ENCODE measurements around the gene CLTCL1. TPM values are rescaled to one million over a fixed set of nuclear protein-coding genes. Genes with fewer than 3 reads are reported as not detected.

The CLTCL1 gene
- total and polyA plus RNA-seq, 9 of the 15 experiments (the other 6 are each of a cell fraction or from before 2014, with no cell fraction given) = 1.1 to 11.7 (median 5.0) TPM

- in situ Hi-C loops (cut with MboI) (no loop called here), intact Hi-C loops (cut with micrococcal nuclease) (no loop called here)
- ChIA-PET CTCF (ENCODE audit: low intra/inter-chr PET ratio) (interaction anchor here (0.6 kb wide), 1 partner anchor 12 kb away, joined by 3 read pairs; no protein-coding TSS in a partner anchor), POLR2A (interaction anchor here (1.0 to 2.5 kb wide), 3 partner anchors 13 to 30 kb away, joined by 3 to 12 read pairs (median 7); no protein-coding TSS in a partner anchor)
- no peak overlapping the region for H3K4me3 ChIP-seq
- no peaks in the 10 kb centered on the region for H4K20me1 ChIP-seq (replicated peaks; ENCODE audit: control insufficient read depth, insufficient read depth, low read length)
- no peak for FAIRE-seq
- ATAC-seq = no peak
- DNase-seq (ENCODE audit: extremely low read depth in 1 of 4, low spot score in 3 of 4) = no peak
- peaks cover 31 to 37% of the 10 kb centered on the region in 2 experiments for H3K27me3 ChIP-seq (ENCODE audit: control insufficient read depth in 2 of 2, insufficient read depth in 2 of 2, low read length in 2 of 2)
- TF ChIP-seq NR2C2 (CRISPR knock-in tag; IDR thresholded peaks at IDR 0.05) (no peak), NR2C2 (tag; IDR thresholded peaks at IDR 0.05) (no peak), TCF3 (CRISPR knock-in tag; IDR thresholded peaks at IDR 0.05) (no peak), HDAC6 (IDR thresholded peaks at IDR 0.05; ENCODE audit: low read depth, low read length) (no peak), MYC (IDR thresholded peaks at IDR 0.05; ENCODE audit: low read depth, low read length) (no peak), MYC (CRISPR knock-in tag; IDR thresholded peaks at IDR 0.05; ENCODE audit: borderline replicate concordance, low read depth) (0 out of 2 replicates have a peak, but pooled peaks have one; percentile 17)
- TF ChIP-seq, protein P1, sequence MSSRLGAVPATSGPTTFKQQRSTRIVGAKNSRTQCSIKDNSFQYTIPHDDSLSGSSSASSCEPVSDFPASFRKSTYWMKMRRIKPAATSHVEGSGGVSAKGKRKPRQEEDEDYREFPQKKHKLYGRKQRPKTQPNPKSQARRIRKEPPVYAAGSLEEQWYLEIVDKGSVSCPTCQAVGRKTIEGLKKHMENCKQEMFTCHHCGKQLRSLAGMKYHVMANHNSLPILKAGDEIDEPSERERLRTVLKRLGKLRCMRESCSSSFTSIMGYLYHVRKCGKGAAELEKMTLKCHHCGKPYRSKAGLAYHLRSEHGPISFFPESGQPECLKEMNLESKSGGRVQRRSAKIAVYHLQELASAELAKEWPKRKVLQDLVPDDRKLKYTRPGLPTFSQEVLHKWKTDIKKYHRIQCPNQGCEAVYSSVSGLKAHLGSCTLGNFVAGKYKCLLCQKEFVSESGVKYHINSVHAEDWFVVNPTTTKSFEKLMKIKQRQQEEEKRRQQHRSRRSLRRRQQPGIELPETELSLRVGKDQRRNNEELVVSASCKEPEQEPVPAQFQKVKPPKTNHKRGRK (tag; IDR thresholded peaks at IDR 0.05) = no peak
- H3K9ac ChIP-seq (ENCODE audit: insufficient read depth in 1 of 2, low read depth in 2 of 2, low read length in 2 of 2) = no peak overlapping the region
- H2AFZ ChIP-seq (ENCODE audit: low read depth, low read length) = no peak overlapping the region
- H3K27ac ChIP-seq (ENCODE audit: extremely low read depth, low read depth, low read length) = no peak overlapping the region
- H3K4me1 ChIP-seq (replicated peaks in 1 of 2; ENCODE audit: control insufficient read depth in 2 of 2, insufficient read depth in 2 of 2, low read length in 2 of 2) = peaks cover 0 to 8% of the 10 kb centered on the region in 2 experiments; a peak in 3 of 5 replicates
- no peak overlapping the region for H3K4me2 ChIP-seq (ENCODE audit: insufficient read depth, low read length)
- no peaks in the 10 kb centered on the region for H3K36me3 ChIP-seq (ENCODE audit: control insufficient read depth, insufficient read depth, low read length)
- BruUV-seq (replicated peaks) = no TSS peak
- WGBS (ENCODE audit: insufficient coverage, low coverage, missing lambda C conversion rate) = 6% methylated on average over 2 of the region's 2 CpGs
- H3K79me2 ChIP-seq (ENCODE audit: control insufficient read depth, insufficient read depth, low read length) = no peaks in the 10 kb centered on the region
- no peaks in the 10 kb centered on the region for H3K9me3 ChIP-seq (replicated peaks; ENCODE audit: control insufficient read depth, insufficient read depth, low read depth, low read length)
- H3K9me1 ChIP-seq (ENCODE audit: control insufficient read depth, insufficient read depth, low read length) = no peaks in the 10 kb centered on the region
Measured at GRCh38 chr22:19229600-19229999, 61.9 kb downstream of the CLTCL1 start.
